Endothelial cell of umbilical vein (primary cell): ENCODE measurements around the gene ABHD11. TPM values are rescaled to one million over a fixed set of nuclear protein-coding genes. Genes with fewer than 3 reads are reported as not detected.

Experiments
- BruUV-seq: library from RNA; stranded (reverse); fragments of 400-500 nt; replicated peaks from 2 replicates; lab custom pipeline; 2021; lab: Mats Ljungman, UMichigan
- CTCF ChIA-PET: fragments of 300-600, 350-600 bp; sonication (Branson Sonifier 250); formaldehyde crosslinking; loops from one replicate; lab custom pipeline; 2021; ENCODE audit warnings: antibody characterized with exemption, inconsistent platforms; lab: Charles Lee
- POLR2A ChIA-PET: fragments of 300-600, 350-600 bp; sonication (Branson Sonifier 250); formaldehyde crosslinking; loops from one replicate; lab custom pipeline; 2021; ENCODE audit warnings: antibody characterized with exemption, inconsistent platforms; lab: Charles Lee
- DNase-seq: peaks from one replicate; pipeline ENCODE4 v3.0.0-alpha.2; 2011; ENCODE audit warnings: low read depth, low spot score
- FAIRE-seq: peaks from 2 replicates; lab custom pipeline; 2011; peaks lifted over from hg19 to GRCh38; lab: Jason Lieb, UNC
- H2AFZ ChIP-seq: 2 replicates; pipeline ENCODE4 v1.6.0; 2012; ENCODE audit warnings: low read depth, low read length, control low read depth, inconsistent platforms
- H3K27ac ChIP-seq: 2 replicates; pipeline ENCODE4 v1.5.1; 2011; ENCODE audit warnings: low read depth, mild to moderate bottlenecking, control low read depth, low read length, moderate library complexity; ENCODE audit not compliant: insufficient read depth
- H3K27me3 ChIP-seq, 2 experiments: 2 replicates each; pipeline versions ENCODE4 v1.6.0 to v1.6.1; 2011; ENCODE audit warnings: low read length in 2 of 2, mixed read lengths in 1 of 2; ENCODE audit not compliant: control insufficient read depth in 2 of 2, insufficient read depth in 2 of 2
- H3K36me3 ChIP-seq, 2 experiments: 2 replicates in 1 of 2; 3 replicates in 1 of 2; pipeline ENCODE4 v1.5.1; 2011; ENCODE audit warnings: low read length in 2 of 2, mild to moderate bottlenecking in 1 of 2, moderate library complexity in 1 of 2; ENCODE audit not compliant: control insufficient read depth in 2 of 2, insufficient read depth in 2 of 2; ENCODE audit errors: extremely low read depth in 1 of 2
- H3K4me1 ChIP-seq: 3 replicates; pipeline ENCODE4 v1.5.1; 2011; ENCODE audit warnings: mild to moderate bottlenecking, low read length; ENCODE audit not compliant: control insufficient read depth, insufficient read depth; ENCODE audit errors: extremely low read depth
- H3K4me2 ChIP-seq: 2 replicates; pipeline ENCODE4 v1.6.1; 2011; ENCODE audit warnings: low read length, control low read depth, mixed read lengths; ENCODE audit not compliant: insufficient read depth
- H3K4me3 ChIP-seq, 3 experiments: fragments of 200-600 bp in 1 of 3; sonication (generic), shearing (Covaris generic) in 1 of 3; replicated peaks in 1 of 3; 2 replicates each; pipeline ENCODE4 v1.5.1; 2011 to 2016; ENCODE audit warnings: control low read depth in 3 of 3, low read length in 3 of 3, mild to moderate bottlenecking in 2 of 3, inconsistent platforms in 1 of 3, low read depth in 1 of 3, moderate library complexity in 1 of 3; ENCODE audit not compliant: insufficient read depth in 1 of 3
- H3K79me2 ChIP-seq: 2 replicates; pipeline ENCODE4 v1.6.0; 2012; ENCODE audit warnings: low read length, inconsistent platforms; ENCODE audit not compliant: control insufficient read depth, insufficient read depth
- H3K9ac ChIP-seq: replicated peaks from 2 replicates; pipeline ENCODE3; 2011; ENCODE audit warnings: low read length, control low read depth; ENCODE audit not compliant: insufficient read depth; ENCODE audit errors: extremely low read depth
- H3K9me1 ChIP-seq: replicated peaks from 3 replicates; pipeline ENCODE4 v1.6.0; 2011; ENCODE audit warnings: mild to moderate bottlenecking, low read length; ENCODE audit not compliant: control insufficient read depth, insufficient read depth; ENCODE audit errors: extremely low read depth
- H3K9me3 ChIP-seq: replicated peaks from 2 replicates; pipeline ENCODE4 v1.5.1; 2012; ENCODE audit warnings: low read length, inconsistent platforms; ENCODE audit not compliant: control insufficient read depth, insufficient read depth
- H4K20me1 ChIP-seq: replicated peaks from 2 replicates; pipeline ENCODE3; 2011; ENCODE audit warnings: mild to moderate bottlenecking, low read length; ENCODE audit not compliant: control insufficient read depth, insufficient read depth; ENCODE audit errors: extremely low read depth
- EZH2 ChIP-seq: IDR thresholded peaks from 2 replicates; pipeline ENCODE4 v1.6.1; 2012; ENCODE audit warnings: borderline replicate concordance, low read depth, mild to moderate bottlenecking, moderate library complexity, low read length, inconsistent platforms; ENCODE audit not compliant: severe bottlenecking
- FOS ChIP-seq: IDR thresholded peaks from 2 replicates; pipeline ENCODE4 v1.6.1; 2011; ENCODE audit warnings: mild to moderate bottlenecking, low read length, moderate library complexity, borderline replicate concordance; ENCODE audit not compliant: insufficient read depth
- GATA2 ChIP-seq: IDR thresholded peaks from 2 replicates; pipeline ENCODE4 v1.7.0; 2011; ENCODE audit warnings: low read depth, mild to moderate bottlenecking, moderate library complexity, mixed read lengths, low read length; ENCODE audit not compliant: insufficient read length, insufficient read depth
- JUN ChIP-seq: IDR thresholded peaks from 2 replicates; pipeline ENCODE4 v1.6.1; 2011; ENCODE audit warnings: borderline replicate concordance, low read depth; ENCODE audit not compliant: insufficient read length, insufficient read depth
- MYC ChIP-seq: IDR thresholded peaks from one replicate; pipeline ENCODE4 v1.6.1; 2011; ENCODE audit warnings: mild to moderate bottlenecking, low read depth, low read length
- POLR2A ChIP-seq: IDR thresholded peaks from 2 replicates; pipeline ENCODE4 v1.6.1; 2012; ENCODE audit warnings: low read depth, mild to moderate bottlenecking, control low read depth, low read length
- POLR2AphosphoS5 ChIP-seq: IDR thresholded peaks from 2 replicates; pipeline ENCODE4 v1.6.1; 2012; ENCODE audit warnings: low read depth, mild to moderate bottlenecking, control low read depth, low read length, moderate library complexity; ENCODE audit not compliant: insufficient read depth
- dilution Hi-C: fragments of 300-500 bp; cut with MboI; formaldehyde crosslinking; loops from one replicate; pipeline ENCODE4 v1.15.0; 2019; ENCODE audit warnings: low sequenced_read_pairs; ENCODE audit not compliant: extremely low pct_ligation_motif_present
- intact Hi-C: fragments of 100-400 bp; cut with micrococcal nuclease; formaldehyde crosslinking; loops from one replicate; pipeline ENCODE4 v1.10.0; 2022
- polyA plus RNA-seq, 4 experiments: library from polyadenylated mRNA; depleted of rRNA in 3 of 4; stranded (reverse) in 3 of 4; unstranded in 1 of 4; fragments of >200 nt; gene quantifications; 2 replicates each; pipeline versions ENCODE4 v1.2.1 to v1.2.3, GENCODE V29; 2011 to 2012; ENCODE audit warnings: missing spikeins in 1 of 4
- total RNA-seq: library from RNA; stranded (reverse); gene quantifications from 2 replicates; pipeline ENCODE4 v1.2.3, GENCODE V29; 2021
- TF ChIP-seq, protein P1 (sequence below), 2 donors: IDR thresholded peaks; 1 replicate in 1 of 2; 2 replicates in 1 of 2; pipeline ENCODE4 v1.5.1; 2011; ENCODE audit warnings: low read length in 2 of 2, mild to moderate bottlenecking in 2 of 2, moderate library complexity in 2 of 2, control low read depth in 1 of 2, inconsistent platforms in 1 of 2, low read depth in 1 of 2; ENCODE audit not compliant: insufficient read depth in 1 of 2; ENCODE audit errors: extremely low read depth in 1 of 2
- TF ChIP-seq, protein P2 (sequence below): IDR thresholded peaks from 2 replicates; pipeline ENCODE4 v1.6.1; 2011; ENCODE audit not compliant: insufficient read depth, insufficient read length

Gene ABHD11
- total and polyA plus RNA-seq, 2 donors (not counting 3 experiments of a cell fraction or from before 2014, with no cell fraction given), result 13.3 to 18.4 TPM

DNA sequence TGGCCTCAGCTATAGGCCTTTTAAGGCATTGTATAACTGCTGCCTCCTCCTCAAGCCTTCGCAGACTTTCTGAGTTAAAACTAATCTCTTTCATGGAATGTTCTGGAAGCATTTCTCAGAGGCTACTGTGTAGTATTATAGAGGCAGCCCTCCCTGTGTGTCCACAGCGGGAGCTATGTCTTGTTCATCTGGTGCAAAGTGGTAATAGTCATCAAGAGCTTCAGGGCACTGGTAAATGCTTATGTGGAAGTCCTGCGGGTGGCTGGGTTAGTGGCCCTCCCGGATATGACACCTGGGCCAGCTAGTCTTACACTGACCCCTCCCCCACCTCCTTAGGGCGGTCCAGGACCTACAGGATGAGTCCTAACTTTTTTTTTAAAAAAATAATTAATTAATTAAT lies 2.2 kb upstream of the ABHD11 start:
- Histone ChIP-seq H3K4me3 (no peak overlapping the region), H3K27me3 (no peaks in the 10 kb centered on the region), H3K9me3 (no peaks in the 10 kb centered on the region), H4K20me1 (no peaks in the 10 kb centered on the region), H3K36me3 (no peaks in the 10 kb centered on the region), H3K79me2 (no peaks in the 10 kb centered on the region), H3K4me2 (no peak overlapping the region), H3K4me1 (peaks cover 6% of the 10 kb centered on the region), H3K9me1 (no peaks in the 10 kb centered on the region), H3K9ac (no peak overlapping the region), H2AFZ (no peak overlapping the region), H3K27ac (no peak overlapping the region)
- no peak for FAIRE-seq
- intact Hi-C loops (no loop called here), dilution Hi-C loops (no loop called here)
- no peak for DNase-seq
- POLR2A ChIA-PET, result no interaction called here
- BruUV-seq, result no TSS peak
- TF ChIP-seq GATA2 (no peak), EZH2 (no peak)
- CTCF ChIA-PET, result interaction anchor here (0.8 to 1.7 kb wide), 6 partner anchors 15 to 134 kb away, joined by 3 to 6 read pairs (median 3); partner anchors contain the start of gene VPS37D

DNA sequence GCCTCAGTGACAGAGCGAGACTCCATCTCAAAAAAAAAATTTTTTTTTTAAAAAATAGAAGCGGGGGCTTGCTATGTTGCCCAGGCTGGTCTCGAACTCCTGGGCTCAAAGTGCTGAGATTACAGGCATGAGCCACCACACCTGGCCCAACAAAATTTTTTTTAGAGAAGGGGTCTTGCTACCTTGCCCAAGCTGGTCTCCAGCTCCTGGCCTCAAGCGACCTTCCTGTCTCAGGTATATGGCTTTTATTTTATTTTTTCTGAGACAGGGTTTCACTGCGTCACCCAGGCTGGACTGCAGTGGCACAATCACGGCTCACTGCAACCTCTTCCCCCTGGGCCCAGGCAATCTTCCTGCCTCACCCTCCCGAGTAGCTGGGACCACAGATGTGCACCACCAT lies 1.6 kb upstream of the ABHD11 start:
- DNase-seq (no peak), FAIRE-seq (no peak)
- Histone ChIP-seq H3K9ac (no peak overlapping the region), H3K9me1 (no peaks in the 10 kb centered on the region), H3K36me3 (no peaks in the 10 kb centered on the region), H4K20me1 (no peaks in the 10 kb centered on the region), H3K4me2 (no peak overlapping the region), H3K4me1 (peaks cover 6% of the 10 kb centered on the region), H3K27me3 (no peaks in the 10 kb centered on the region), H3K79me2 (no peaks in the 10 kb centered on the region), H3K4me3 (no peak overlapping the region), H3K27ac (no peak overlapping the region), H2AFZ (no peak overlapping the region), H3K9me3 (no peaks in the 10 kb centered on the region)
- TF ChIP-seq EZH2 (no peak), JUN (no peak), POLR2AphosphoS5 (no peak), GATA2 (no peak), POLR2A (no peak), MYC (no peak), FOS (no peak)
- TF ChIP-seq, protein P1, sequence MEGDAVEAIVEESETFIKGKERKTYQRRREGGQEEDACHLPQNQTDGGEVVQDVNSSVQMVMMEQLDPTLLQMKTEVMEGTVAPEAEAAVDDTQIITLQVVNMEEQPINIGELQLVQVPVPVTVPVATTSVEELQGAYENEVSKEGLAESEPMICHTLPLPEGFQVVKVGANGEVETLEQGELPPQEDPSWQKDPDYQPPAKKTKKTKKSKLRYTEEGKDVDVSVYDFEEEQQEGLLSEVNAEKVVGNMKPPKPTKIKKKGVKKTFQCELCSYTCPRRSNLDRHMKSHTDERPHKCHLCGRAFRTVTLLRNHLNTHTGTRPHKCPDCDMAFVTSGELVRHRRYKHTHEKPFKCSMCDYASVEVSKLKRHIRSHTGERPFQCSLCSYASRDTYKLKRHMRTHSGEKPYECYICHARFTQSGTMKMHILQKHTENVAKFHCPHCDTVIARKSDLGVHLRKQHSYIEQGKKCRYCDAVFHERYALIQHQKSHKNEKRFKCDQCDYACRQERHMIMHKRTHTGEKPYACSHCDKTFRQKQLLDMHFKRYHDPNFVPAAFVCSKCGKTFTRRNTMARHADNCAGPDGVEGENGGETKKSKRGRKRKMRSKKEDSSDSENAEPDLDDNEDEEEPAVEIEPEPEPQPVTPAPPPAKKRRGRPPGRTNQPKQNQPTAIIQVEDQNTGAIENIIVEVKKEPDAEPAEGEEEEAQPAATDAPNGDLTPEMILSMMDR (IDR thresholded peaks at IDR 0.05; ENCODE audit: extremely low read depth in 1 of 2, insufficient read depth in 1 of 2, low read depth in 1 of 2, low read length in 2 of 2), result no peak
- TF ChIP-seq, protein P2, sequence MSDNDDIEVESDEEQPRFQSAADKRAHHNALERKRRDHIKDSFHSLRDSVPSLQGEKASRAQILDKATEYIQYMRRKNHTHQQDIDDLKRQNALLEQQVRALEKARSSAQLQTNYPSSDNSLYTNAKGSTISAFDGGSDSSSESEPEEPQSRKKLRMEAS, result no peak
- no TSS peak for BruUV-seq
- ChIA-PET CTCF (interaction anchor here (0.8 to 2.7 kb wide), 7 partner anchors 15 to 133 kb away, joined by 3 to 14 read pairs (median 3); partner anchors contain the start of gene VPS37D), POLR2A (no interaction called here)
- dilution Hi-C loops (no loop called here), intact Hi-C loops (no loop called here)
